ENCODE measurements around the gene THSD7B. TPM values are rescaled to one million over a fixed set of nuclear protein-coding genes. Genes with fewer than 3 reads are reported as not detected.
"Not testable (repeated sequence)": the region's sequence is repeated elsewhere in the genome, so short reads cannot be mapped to it uniquely, and the experiment has no call there.

Gene THSD7B
- total and polyA plus RNA-seq, 2 of the 13 experiments (the other 11 are each of a cell fraction or from before 2014, with no cell fraction given), result 0.02 TPM; not detected in 1

DNA sequence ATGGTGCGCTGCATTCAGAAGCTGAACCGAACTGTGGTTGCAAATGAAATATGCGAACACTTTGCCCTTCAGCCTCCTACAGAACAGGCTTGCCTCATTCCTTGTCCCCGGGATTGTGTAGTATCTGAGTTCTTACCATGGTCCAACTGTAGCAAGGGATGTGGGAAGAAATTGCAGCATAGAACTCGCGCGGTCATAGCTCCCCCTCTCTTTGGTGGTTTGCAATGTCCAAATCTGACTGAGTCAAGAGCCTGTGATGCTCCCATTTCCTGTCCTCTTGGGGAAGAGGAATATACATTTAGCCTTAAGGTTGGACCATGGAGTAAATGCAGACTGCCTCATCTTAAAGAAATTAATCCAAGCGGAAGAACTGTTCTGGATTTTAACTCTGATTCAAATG, 291.4 kb downstream of the THSD7B start:
- H3K4me2 ChIP-seq (ENCODE audit: low read depth, low read length), result no peak overlapping the region
- H3K4me3 ChIP-seq (replicated peaks in 1 of 3; ENCODE audit: insufficient read depth in 1 of 3, low read depth in 2 of 3, low read length in 3 of 3), result no peak overlapping the region
- ChIA-PET POLR2A (no interaction called here), CTCF (ENCODE audit: low intra/inter-chr PET ratio, low total read pairs) (no interaction called here)
- DNase-seq (ENCODE audit: low spot score) (no peak), ATAC-seq (no peak), FAIRE-seq (no peak)
- H3K27me3 ChIP-seq (ENCODE audit: control insufficient read depth in 1 of 2, insufficient read depth in 2 of 2, low read length in 2 of 2), result no peaks in the 10 kb centered on the region
- no peaks in the 10 kb centered on the region for H3K79me2 ChIP-seq (ENCODE audit: insufficient read depth, low read length)
- in situ Hi-C loops (cut with HindIII; ENCODE audit: extremely low pct_ligation_motif_present, low pct_unique_long_range_greater_than_20kb), result no loop called here
- no peaks in the 10 kb centered on the region for H3K9me3 ChIP-seq (ENCODE audit: low read length)
- no peak overlapping the region for H3K9ac ChIP-seq (ENCODE audit: insufficient read depth, low read depth, low read length)
- intact Hi-C loops (cut with micrococcal nuclease; ENCODE audit: unreplicated experiment), result loop anchor here (10.0 kb wide), 1 partner anchor 632 kb away; no protein-coding TSS in a partner anchor
- TF ChIP-seq ZFP1 (CRISPR knock-in tag; IDR thresholded peaks at IDR 0.05) (no peak), ZNF607 (CRISPR knock-in tag; IDR thresholded peaks at IDR 0.05; ENCODE audit: borderline replicate concordance) (no peak), MAFG (CRISPR knock-in tag; IDR thresholded peaks at IDR 0.05) (no peak), ZSCAN12 (CRISPR knock-in tag; IDR thresholded peaks at IDR 0.05) (no peak), ZBTB1 (CRISPR knock-in tag; IDR thresholded peaks at IDR 0.05; ENCODE audit: borderline replicate concordance) (no peak)
- no peaks in the 10 kb centered on the region for H4K20me1 ChIP-seq (ENCODE audit: insufficient read depth, low read length)
- no peaks in the 10 kb centered on the region for H3K36me3 ChIP-seq (replicated peaks in 1 of 2; ENCODE audit: control insufficient read depth in 1 of 2, insufficient read depth in 2 of 2, low read length in 2 of 2)
- BruUV-seq (replicated peaks), result no TSS peak
- H2AFZ ChIP-seq (ENCODE audit: low read length), result no peak overlapping the region
- no peak overlapping the region for H3K27ac ChIP-seq (ENCODE audit: extremely low read length, insufficient read depth, low read length)
- WGBS (ENCODE audit: low lambda C conversion rate), result 84% methylated on average over 8 of the region's 8 CpGs
- no peaks in the 10 kb centered on the region for H3K4me1 ChIP-seq (ENCODE audit: insufficient read depth, low read length)

DNA sequence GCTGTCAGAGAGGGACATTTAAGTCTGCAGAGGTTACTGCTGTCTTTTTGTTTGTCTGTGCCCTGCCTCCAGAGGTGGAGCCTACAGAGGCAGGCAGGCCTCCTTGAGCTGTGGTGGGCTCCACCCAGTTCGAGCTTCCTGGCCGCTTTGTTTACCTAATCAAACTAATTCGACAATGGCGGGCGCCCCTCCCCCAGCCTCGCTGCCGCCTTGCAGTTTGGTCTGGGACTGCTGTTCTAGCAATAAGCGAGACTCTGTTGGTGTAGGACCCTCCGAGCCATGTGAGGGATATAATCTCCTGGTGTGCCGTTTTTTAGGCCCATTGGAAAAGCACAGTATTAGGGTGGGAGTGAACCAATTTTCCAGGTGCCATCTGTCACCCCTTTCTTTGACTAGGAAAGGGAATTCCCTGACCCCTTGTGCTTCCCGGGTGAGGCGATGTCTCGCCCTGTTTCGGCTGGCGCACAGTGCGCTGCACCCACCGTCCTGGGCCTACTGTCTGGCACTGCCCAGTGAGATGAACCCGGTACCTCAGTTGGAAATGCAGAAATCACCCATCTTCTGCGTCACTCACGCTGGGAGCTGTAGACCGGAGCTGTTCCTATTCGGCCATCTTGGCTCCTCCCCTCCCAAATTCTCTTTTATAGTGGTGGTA, 310.9 kb downstream of the THSD7B start:
- ATAC-seq; H4K20me1 ChIP-seq (ENCODE audit: insufficient read depth, low read length); H3K36me3 ChIP-seq (replicated peaks in 1 of 2; ENCODE audit: control insufficient read depth in 1 of 2, insufficient read depth in 2 of 2, low read length in 2 of 2); POLR2A ChIA-PET; CTCF ChIA-PET (ENCODE audit: low intra/inter-chr PET ratio, low total read pairs); in situ Hi-C loops (cut with HindIII; ENCODE audit: extremely low pct_ligation_motif_present, low pct_unique_long_range_greater_than_20kb); H3K4me2 ChIP-seq (ENCODE audit: low read depth, low read length); H3K9me3 ChIP-seq (ENCODE audit: low read length); H2AFZ ChIP-seq (ENCODE audit: low read length); H3K4me3 ChIP-seq (replicated peaks in 1 of 3; ENCODE audit: insufficient read depth in 1 of 3, low read depth in 2 of 3, low read length in 3 of 3); H3K27ac ChIP-seq (ENCODE audit: extremely low read length, insufficient read depth, low read length); H3K27me3 ChIP-seq (ENCODE audit: control insufficient read depth in 1 of 2, insufficient read depth in 2 of 2, low read length in 2 of 2); DNase-seq (ENCODE audit: low spot score); H3K4me1 ChIP-seq (ENCODE audit: insufficient read depth, low read length); H3K79me2 ChIP-seq (ENCODE audit: insufficient read depth, low read length); FAIRE-seq; BruUV-seq (replicated peaks); H3K9ac ChIP-seq (ENCODE audit: insufficient read depth, low read depth, low read length); intact Hi-C loops (cut with micrococcal nuclease; ENCODE audit: unreplicated experiment): not testable (repeated sequence)
- WGBS (ENCODE audit: low lambda C conversion rate), result 61% methylated on average over 19 of the region's 22 CpGs

Data from HepG2 (cell line).